T-cell (primary cell): ENCODE data around the gene ATP1A2. TPM values are rescaled to one million over a fixed set of nuclear protein-coding genes. Genes with fewer than 3 reads are reported as not detected.
"Not testable (repeated sequence)": the region's sequence is repeated elsewhere in the genome, so short reads cannot be mapped to it uniquely, and the experiment has no call there.

Experiments used
- ATAC-seq, 4 experiments: fragments of 200-7000 bp in 3 of 4; fragments of 150-1000 bp in 1 of 4; cut with Tn5 transposase; replicated peaks in 1 of 4; 1 replicate in 3 of 4; 2 replicates in 1 of 4; pipeline ENCODE4 v1.10.0; 2021; ENCODE audit warnings: moderate library complexity in 3 of 4, mild to moderate bottlenecking in 2 of 4, moderate number of reproducible peaks in 1 of 4
- CTCF ChIA-PET, 2 donors: fragments of 300-600 bp; sonication (Branson Sonifier 250); formaldehyde crosslinking; loops; one replicate each; lab custom pipeline; 2022; ENCODE audit warnings: antibody characterized with exemption in 2 of 2; lab: Charles Lee
- POLR2A ChIA-PET, 2 donors: fragments of 300-600 bp; sonication (Branson Sonifier 250); formaldehyde crosslinking; loops; one replicate each; lab custom pipeline; 2022; ENCODE audit warnings: antibody characterized with exemption in 2 of 2; lab: Charles Lee
- DNase-seq, 35 experiments: peaks; one replicate each; pipeline versions ENCODE4 v3.0.0 to v3.0.0-alpha.2; 2013 to 2023
- H3K27ac ChIP-seq: one replicate; pipeline ENCODE4 v1.5.1; 2013; ENCODE audit warnings: low read length
- H3K27me3 ChIP-seq, 2 experiments: replicated peaks in 1 of 2; 1 replicate in 1 of 2; 2 replicates in 1 of 2; pipeline versions ENCODE4 v1.6.1 to v1.7.0; 2013; ENCODE audit warnings: low read length in 1 of 2, mixed read lengths in 1 of 2; ENCODE audit not compliant: control insufficient read depth in 2 of 2, insufficient read depth in 2 of 2; ENCODE audit errors: extremely low read depth in 1 of 2
- H3K36me3 ChIP-seq, 2 donors: 1 replicate in 1 of 2; 2 replicates in 1 of 2; pipeline versions ENCODE4 v1.6.1 to v1.7.0; 2013; ENCODE audit warnings: low read length in 1 of 2; ENCODE audit not compliant: control insufficient read depth in 2 of 2, insufficient read depth in 1 of 2; ENCODE audit errors: extremely low read depth in 1 of 2
- H3K4me1 ChIP-seq, 2 experiments: 1 replicate in 1 of 2; 2 replicates in 1 of 2; pipeline versions ENCODE4 v1.6.1 to v1.7.0; 2013; ENCODE audit warnings: low read length in 2 of 2, mixed read lengths in 1 of 2; ENCODE audit not compliant: insufficient read depth in 2 of 2, control insufficient read depth in 1 of 2; ENCODE audit errors: extremely low read depth in 1 of 2
- H3K4me3 ChIP-seq, 2 donors: 1 replicate in 1 of 2; 2 replicates in 1 of 2; pipeline versions ENCODE4 v1.5.1 to v1.7.0; 2013; ENCODE audit warnings: mild to moderate bottlenecking in 2 of 2, low read length in 1 of 2, moderate library complexity in 1 of 2; ENCODE audit not compliant: control insufficient read depth in 1 of 2; ENCODE audit errors: extremely low read depth in 1 of 2
- H3K9me3 ChIP-seq: 2 replicates; pipeline ENCODE4 v1.7.0; 2013
- H3K27ac Mint-ChIP-seq, 2 donors: one replicate each; pipeline ENCODE4 v1.8.0; 2020 to 2021; ENCODE audit warnings: mild to moderate bottlenecking in 2 of 2, mixed read lengths in 2 of 2
- H3K27me3 Mint-ChIP-seq, 2 donors: one replicate each; pipeline ENCODE4 v1.8.0; 2021 to 2022; ENCODE audit warnings: mixed read lengths in 2 of 2
- H3K36me3 Mint-ChIP-seq: one replicate; pipeline ENCODE4 v1.8.0; 2021; ENCODE audit warnings: mixed read lengths
- H3K4me1 Mint-ChIP-seq, 3 donors: one replicate each; pipeline ENCODE4 v1.8.0; 2020 to 2022; ENCODE audit warnings: mixed read lengths in 3 of 3, mild to moderate bottlenecking in 1 of 3
- H3K4me3 Mint-ChIP-seq, 3 donors: one replicate each; pipeline ENCODE4 v1.8.0; 2020 to 2022; ENCODE audit warnings: mild to moderate bottlenecking in 3 of 3, mixed read lengths in 3 of 3, moderate library complexity in 3 of 3
- H3K9me3 Mint-ChIP-seq, 3 donors: one replicate each; pipeline ENCODE4 v1.8.0; 2020 to 2022; ENCODE audit warnings: mixed read lengths in 3 of 3
- WGBS: methylation state at CpG from one replicate; pipeline ENCODE4 v1.1.5; 2013; ENCODE audit warnings: missing lambda C conversion rate; ENCODE audit not compliant: insufficient coverage; 5-methylcytosine and 5-hydroxymethylcytosine counted together
- total RNA-seq, 35 experiments: library from RNA in 6 of 35; stranded (reverse) in 6 of 35; fragments of 120-200 nt in 1 of 35; gene quantifications; one replicate each; pipeline versions ENCODE4 v1.2.1 to v1.2.4 and lab custom pipeline; 2013 to 2026

Gene ATP1A2
- total RNA-seq, 5 donors from 2014 or later (not counting 1 experiment from before 2014, with no cell fraction given) = 0.10 to 0.26 TPM; not detected in 3

GRCh38 chr1:160108888-160109662 lies 6.5 kb upstream of the ATP1A2 start:
- Histone ChIP-seq H3K9me3 (no peaks in the 10 kb centered on the region), H3K4me3 (no peak overlapping the region), H3K4me1 (no peaks in the 10 kb centered on the region), H3K27ac (no peak overlapping the region), H3K36me3 (no peaks in the 10 kb centered on the region), H3K27me3 (peaks cover 0 to 22% of the 10 kb centered on the region in 2 experiments)
- Mint-ChIP-seq H3K36me3 (no peaks in the 10 kb centered on the region), H3K4me1 (no peaks in the 10 kb centered on the region), H3K27ac (peak overlapping the region in 1 of 2 donors; percentile 14), H3K4me3 (no peak overlapping the region), H3K9me3 (no peaks in the 10 kb centered on the region), H3K27me3 (peaks cover 0 to 16% of the 10 kb centered on the region in 2 donors)
- CTCF ChIA-PET = interaction anchor here (0.5 to 1.7 kb wide), 6 partner anchors 13 to 272 kb away, joined by 3 to 4 read pairs (median 4); no protein-coding TSS in a partner anchor
- DNase-seq (peak in 14 of 35 experiments; percentile 20 to 63 (median 30)), ATAC-seq (peak in 2 of 4 experiments; percentile 49 to 52)
- WGBS = 55% methylated on average over 3 of the region's 6 CpGs
- POLR2A ChIA-PET = no interaction called here

- H3K27me3 Mint-ChIP-seq = peaks cover 4 to 16% of the 10 kb centered on the region in 2 donors
- no peak overlapping the region for H3K4me3 Mint-ChIP-seq
- no peaks in the 10 kb centered on the region for H3K36me3 Mint-ChIP-seq
- no peaks in the 10 kb centered on the region for H3K9me3 Mint-ChIP-seq
- no peak overlapping the region for H3K27ac Mint-ChIP-seq
- peaks cover 0 to 26% of the 10 kb centered on the region in 2 experiments for H3K27me3 ChIP-seq
- no peak overlapping the region for H3K27ac ChIP-seq
- no peak for DNase-seq
- no peaks in the 10 kb centered on the region for H3K4me1 Mint-ChIP-seq
- no peaks in the 10 kb centered on the region for H3K9me3 ChIP-seq
- no peaks in the 10 kb centered on the region for H3K4me1 ChIP-seq
- H3K4me3 ChIP-seq = no peak overlapping the region
- POLR2A ChIA-PET = no interaction called here
- ATAC-seq = no peak
- CTCF ChIA-PET = interaction anchor here (0.5 to 0.7 kb wide), 2 partner anchors 75 to 87 kb away, joined by 3 to 4 read pairs; no protein-coding TSS in a partner anchor
- 100% methylated on average over 1 of the region's 4 CpGs for WGBS
- no peaks in the 10 kb centered on the region for H3K36me3 ChIP-seq
Measured at GRCh38 chr1:160109686-160110085, 5.9 kb upstream of the ATP1A2 start.

- ATAC-seq, POLR2A ChIA-PET, H3K36me3 Mint-ChIP-seq, H3K27ac Mint-ChIP-seq, H3K4me1 ChIP-seq, H3K4me3 Mint-ChIP-seq, H3K36me3 ChIP-seq, H3K27ac ChIP-seq, H3K4me1 Mint-ChIP-seq, H3K9me3 Mint-ChIP-seq, DNase-seq, H3K4me3 ChIP-seq, H3K9me3 ChIP-seq: not testable (repeated sequence)
- peaks cover 0 to 41% of the 10 kb centered on the region in 2 experiments for H3K27me3 ChIP-seq
- CTCF ChIA-PET = interaction anchor here in 1 of 2 donors (0.7 kb wide), 1 partner anchor 13 kb away, joined by 8 read pairs; the partner anchor contains the start of gene IGSF8
- WGBS = no CpG with 5 or more reads among the region's 10 CpGs
- H3K27me3 Mint-ChIP-seq = peaks cover 5 to 24% of the 10 kb centered on the region in 2 donors
Measured at GRCh38 chr1:160111462-160111861, 4.1 kb upstream of the ATP1A2 start.

GRCh38 chr1:160112357-160112756 lies 3.2 kb upstream of the ATP1A2 start:
- H3K4me3 Mint-ChIP-seq = no peak overlapping the region
- ATAC-seq (no peak), DNase-seq (no peak)
- CTCF ChIA-PET = interaction anchor here in 1 of 2 donors (0.9 kb wide), 1 partner anchor 10 kb away, joined by 3 read pairs; no protein-coding TSS in a partner anchor
- Histone ChIP-seq H3K4me1 (no peaks in the 10 kb centered on the region), H3K4me3 (no peak overlapping the region), H3K9me3 (no peaks in the 10 kb centered on the region), H3K27me3 (peaks cover 0 to 47% of the 10 kb centered on the region in 2 experiments), H3K36me3 (no peaks in the 10 kb centered on the region), H3K27ac (no peak overlapping the region)
- H3K27me3 Mint-ChIP-seq = peaks cover 10 to 30% of the 10 kb centered on the region in 2 donors
- POLR2A ChIA-PET = interaction anchor here in 1 of 2 donors (0.7 kb wide), 1 partner anchor 1034 kb away, joined by 3 read pairs; no protein-coding TSS in a partner anchor
- no peaks in the 10 kb centered on the region for H3K4me1 Mint-ChIP-seq
- H3K27ac Mint-ChIP-seq = no peak overlapping the region
- no peaks in the 10 kb centered on the region for H3K9me3 Mint-ChIP-seq
- H3K36me3 Mint-ChIP-seq = no peaks in the 10 kb centered on the region
- WGBS = 84% methylated on average over 11 of the region's 12 CpGs

- H3K4me3 ChIP-seq = no peak overlapping the region
- CTCF ChIA-PET = no interaction called here
- no peak overlapping the region for H3K4me3 Mint-ChIP-seq
- H3K27me3 ChIP-seq = peaks cover 0 to 57% of the 10 kb centered on the region in 2 experiments
- H3K36me3 ChIP-seq = no peaks in the 10 kb centered on the region
- POLR2A ChIA-PET = no interaction called here
- H3K36me3 Mint-ChIP-seq = no peaks in the 10 kb centered on the region
- no peak overlapping the region for H3K27ac ChIP-seq
- no peaks in the 10 kb centered on the region for H3K9me3 ChIP-seq
- no peaks in the 10 kb centered on the region for H3K9me3 Mint-ChIP-seq
- H3K27me3 Mint-ChIP-seq = peaks cover 10 to 33% of the 10 kb centered on the region in 2 donors
- no peak overlapping the region for H3K27ac Mint-ChIP-seq
- H3K4me1 ChIP-seq = no peaks in the 10 kb centered on the region
- no peak for ATAC-seq
- WGBS = 83% methylated on average over 6 of the region's 8 CpGs
- H3K4me1 Mint-ChIP-seq = no peaks in the 10 kb centered on the region
- no peak for DNase-seq
Measured at GRCh38 chr1:160113407-160113806, 2.2 kb upstream of the ATP1A2 start.

GRCh38 chr1:160114085-160114484 lies 1.5 kb upstream of the ATP1A2 start:
- Mint-ChIP-seq H3K27ac (no peak overlapping the region), H3K4me3 (no peak overlapping the region), H3K27me3 (peaks cover 10 to 27% of the 10 kb centered on the region in 2 donors), H3K9me3 (no peaks in the 10 kb centered on the region), H3K4me1 (no peaks in the 10 kb centered on the region), H3K36me3 (no peaks in the 10 kb centered on the region)
- DNase-seq (no peak), ATAC-seq (no peak)
- H3K4me1 ChIP-seq = no peaks in the 10 kb centered on the region
- peaks cover 0 to 58% of the 10 kb centered on the region in 2 experiments for H3K27me3 ChIP-seq
- 65% methylated on average over 3 of the region's 4 CpGs for WGBS
- CTCF ChIA-PET = no interaction called here
- no peaks in the 10 kb centered on the region for H3K36me3 ChIP-seq
- POLR2A ChIA-PET = no interaction called here
- H3K27ac ChIP-seq = no peak overlapping the region
- no peaks in the 10 kb centered on the region for H3K9me3 ChIP-seq
- no peak overlapping the region for H3K4me3 ChIP-seq
